HG03159 (cell line): ENCODE data around the gene CACNA1A.
"Not testable (repeated sequence)": the region's sequence is repeated elsewhere in the genome, so short reads cannot be mapped to it uniquely, and the experiment has no call there.

Source experiments
- ATAC-seq: cut with Tn5 transposase; IDR thresholded peaks from one replicate; pipeline ENCODE4 v1.9.1; 2021; ENCODE audit warnings: mild to moderate bottlenecking, moderate library complexity; ENCODE audit not compliant: unreplicated experiment

The CACNA1A gene

GRCh38 chr19:13282486-13283065, 223.7 kb downstream of the CACNA1A start:
- no peak for ATAC-seq

GRCh38 chr19:13281567-13282291, 224.6 kb downstream of the CACNA1A start:
- ATAC-seq, result no peak

GRCh38 chr19:13277104-13277809, 229.0 kb downstream of the CACNA1A start:
- no peak for ATAC-seq

- ATAC-seq, result no peak
These were observed 231.1 kb downstream of the CACNA1A start for GRCh38 chr19:13275016-13275722.

- no peak for ATAC-seq
These were observed 235.7 kb downstream of the CACNA1A start for GRCh38 chr19:13270514-13271105.

GRCh38 chr19:13269348-13269747, 236.9 kb downstream of the CACNA1A start:
- no peak for ATAC-seq

GRCh38 chr19:13267889-13268288, 238.4 kb downstream of the CACNA1A start:
- no peak for ATAC-seq

- ATAC-seq, result no peak
These were observed 239.1 kb downstream of the CACNA1A start for GRCh38 chr19:13267131-13267530.

GRCh38 chr19:13262450-13262849, 243.8 kb downstream of the CACNA1A start:
- ATAC-seq, result no peak

- peak; percentile 89 for ATAC-seq
These were observed 245.2 kb downstream of the CACNA1A start for GRCh38 chr19:13260883-13261653.

- no peak for ATAC-seq
These were observed 249.4 kb downstream of the CACNA1A start for GRCh38 chr19:13256918-13257317.

GRCh38 chr19:13256398-13256797, 249.9 kb downstream of the CACNA1A start:
- ATAC-seq, result not testable (repeated sequence)

- ATAC-seq, result no peak
These were observed 250.6 kb downstream of the CACNA1A start for GRCh38 chr19:13255719-13256059.

- no peak for ATAC-seq
These were observed 251.1 kb downstream of the CACNA1A start for GRCh38 chr19:13255041-13255718.

- no peak for ATAC-seq
These were observed 253.5 kb downstream of the CACNA1A start for GRCh38 chr19:13252569-13253335.

- ATAC-seq, result no peak
These were observed 261.4 kb downstream of the CACNA1A start for GRCh38 chr19:13244920-13245319.

- no peak for ATAC-seq
These were observed 264.8 kb downstream of the CACNA1A start for GRCh38 chr19:13241231-13242104.
